NCI-H1930 (cell line): ENCODE measurements around the gene MFSD6.
A peak's percentile ranks its signal among the peaks of the same experiment; 100 is the strongest.
"Not testable (repeated sequence)": the region's sequence is repeated elsewhere in the genome, so short reads cannot be mapped to it uniquely, and the experiment has no call there.

ENCODE experiments used
- DNase-seq, 2 experiments: peaks; one replicate each; lab custom pipeline; 2025; lab: John Stamatoyannopoulos, UW

The MFSD6 gene

DNA sequence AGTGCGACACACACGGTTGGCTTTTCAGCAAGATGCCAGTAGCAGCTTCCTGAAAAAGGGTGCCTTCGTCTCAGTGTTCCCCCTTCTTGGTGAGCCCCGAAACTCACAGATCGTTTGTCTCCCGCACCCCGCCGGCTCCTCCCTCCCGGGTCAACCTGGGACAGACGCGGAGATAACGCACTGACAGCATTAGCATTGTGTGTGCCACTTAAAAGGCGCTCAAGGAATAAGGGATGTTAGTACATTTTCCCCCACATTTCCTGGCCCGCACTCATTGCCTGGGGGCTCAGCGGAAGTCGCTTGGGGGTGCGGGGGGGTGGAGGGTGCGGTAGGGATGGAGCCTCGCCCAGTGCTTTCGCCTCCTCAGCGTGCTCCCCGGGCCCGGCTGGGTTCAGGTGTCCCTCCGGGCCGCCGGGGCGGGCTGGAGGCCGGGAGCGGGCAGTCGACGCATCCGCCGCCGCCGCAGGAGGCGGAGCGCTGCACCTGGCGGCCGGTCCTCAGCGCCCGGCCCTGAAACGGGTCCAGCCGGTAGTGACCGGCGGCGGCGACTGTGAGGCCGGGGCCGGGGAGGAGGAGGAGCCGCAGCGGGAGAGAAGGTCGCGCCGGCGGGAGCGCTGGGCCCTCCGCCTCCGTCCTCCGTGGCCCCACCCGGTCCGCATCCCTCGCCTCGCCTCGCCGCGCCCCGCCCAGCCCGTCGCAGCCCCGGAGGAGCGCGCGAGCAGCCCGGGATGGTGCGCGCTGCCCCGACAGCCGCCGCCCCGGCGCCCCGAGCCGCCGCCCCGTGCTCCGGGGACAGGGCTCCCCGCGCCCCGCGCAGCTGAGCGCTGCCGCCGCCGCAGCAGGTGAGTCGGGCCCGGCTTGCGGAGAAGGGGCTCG is at the start of gene MFSD6:
Gene MFSD6, plus strand, starts transcription at position 694 of the 876 bp plus-strand sequence. CDS start 27,675 bp downstream, outside the sequence.
- peak in 1 of 2 experiments; percentile 24 for DNase-seq

DNA sequence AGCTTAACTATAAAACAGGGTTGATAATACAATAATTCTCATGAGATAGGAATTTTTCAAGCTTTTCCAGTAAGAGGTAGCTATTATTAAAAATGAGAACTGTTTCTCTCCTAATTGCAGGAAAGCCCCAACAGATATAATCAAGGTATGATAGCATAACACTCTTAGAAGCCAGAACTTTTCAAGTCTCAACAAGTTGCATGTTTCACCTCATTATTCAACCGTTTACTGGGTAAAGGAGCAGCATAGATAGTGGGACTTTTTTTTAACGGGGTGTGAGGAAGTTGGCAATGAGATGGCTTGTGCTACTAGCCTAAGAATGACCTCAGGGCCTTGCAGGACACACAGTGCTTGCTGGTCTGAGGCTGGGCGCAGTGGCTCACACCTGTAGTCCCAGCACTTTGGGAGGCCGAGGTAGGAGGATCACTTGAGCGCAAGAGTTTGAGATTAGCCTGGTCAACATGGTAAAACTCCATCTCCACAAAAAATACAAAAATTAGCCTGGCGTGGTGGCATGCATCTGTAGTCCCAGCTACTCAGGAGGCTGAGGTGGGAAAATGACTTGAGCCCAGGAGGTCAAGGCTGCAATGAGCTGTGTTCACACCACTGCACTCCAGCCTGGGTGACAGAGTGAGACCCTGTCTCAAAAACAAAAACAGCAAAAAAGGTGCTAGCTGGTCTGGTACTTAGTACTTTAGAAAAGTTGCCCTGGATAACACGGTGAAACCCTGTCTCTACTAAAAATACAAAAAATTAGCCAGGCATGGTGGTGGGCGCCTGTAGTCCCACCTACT is 49.3 kb upstream of the MFSD6 start:
- not testable (repeated sequence) for DNase-seq

DNA sequence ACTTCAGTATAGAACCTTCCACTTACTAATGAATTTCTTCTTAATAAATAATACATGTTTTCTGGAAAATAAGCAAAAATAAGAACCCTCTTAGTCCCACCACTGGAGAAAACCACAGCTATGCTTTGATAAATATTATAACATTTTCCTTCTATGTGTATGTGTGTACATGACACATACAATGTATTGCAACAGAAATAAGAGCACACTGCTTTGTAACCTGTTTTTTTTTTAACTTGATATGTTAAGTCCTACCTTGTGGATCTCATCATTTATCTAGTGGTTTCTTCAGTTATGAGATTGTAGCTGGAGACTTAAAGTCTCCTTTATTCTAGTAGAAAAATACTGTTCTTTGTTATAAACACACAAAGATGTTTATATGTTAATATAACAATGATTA is 47.6 kb upstream of the MFSD6 start:
- no peak for DNase-seq

DNA sequence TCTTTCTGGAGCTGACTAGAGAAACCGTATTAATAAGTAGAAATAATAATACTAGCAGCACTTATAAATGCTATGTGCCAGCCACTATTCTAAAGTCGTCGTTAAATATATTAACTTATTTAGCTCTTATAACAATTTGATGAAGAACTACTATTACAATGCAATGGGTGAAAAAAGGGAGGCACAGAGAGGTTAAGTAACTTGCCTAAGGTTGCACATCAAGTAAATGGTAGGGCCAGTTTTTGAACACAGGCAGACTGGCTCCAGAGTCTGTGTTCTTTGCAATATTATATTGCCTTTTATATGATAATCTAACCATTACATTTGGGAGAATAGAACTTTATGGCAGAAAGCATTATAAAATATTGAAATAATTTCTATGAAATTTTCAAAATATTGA is 47.2 kb upstream of the MFSD6 start:
- no peak for DNase-seq

DNA sequence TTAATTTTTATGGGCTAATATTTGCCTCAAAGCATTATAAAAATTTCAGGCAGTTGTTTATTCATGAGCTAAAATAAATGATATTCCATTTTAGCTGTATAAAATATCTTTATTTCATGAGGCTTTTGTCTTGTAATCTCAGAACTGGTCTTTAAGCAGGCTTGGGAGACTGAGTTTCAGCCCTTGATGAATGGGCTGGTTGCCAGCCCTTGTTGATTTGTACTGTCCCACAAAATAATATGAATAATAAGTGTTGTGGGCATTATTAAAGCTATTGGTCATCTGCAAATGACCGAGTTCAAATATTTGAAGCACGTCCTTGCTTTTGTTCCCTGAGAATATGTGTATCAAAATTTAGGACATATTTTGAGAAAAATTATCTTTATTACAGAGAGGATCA is 46.6 kb upstream of the MFSD6 start:
- no peak for DNase-seq

DNA sequence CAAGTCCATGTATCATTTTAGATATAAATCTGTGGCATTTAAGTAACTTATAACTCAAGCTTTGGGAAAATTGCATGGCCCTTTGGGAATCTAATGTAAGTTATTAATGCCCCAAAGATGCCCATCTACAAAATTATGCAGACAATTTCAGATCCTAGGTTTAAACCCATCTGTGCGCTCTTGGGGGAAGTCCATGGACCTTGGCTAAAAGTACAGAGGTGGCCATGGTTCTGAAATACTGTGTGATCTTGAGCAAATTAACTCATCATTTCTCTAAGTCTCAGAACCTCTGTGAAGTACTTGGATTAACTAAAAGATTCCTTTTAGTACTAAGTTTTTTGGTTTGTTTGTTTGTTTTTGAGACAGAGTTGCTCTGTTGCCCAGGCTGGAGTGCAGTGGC is 45.3 kb upstream of the MFSD6 start:
- DNase-seq, result no peak

DNA sequence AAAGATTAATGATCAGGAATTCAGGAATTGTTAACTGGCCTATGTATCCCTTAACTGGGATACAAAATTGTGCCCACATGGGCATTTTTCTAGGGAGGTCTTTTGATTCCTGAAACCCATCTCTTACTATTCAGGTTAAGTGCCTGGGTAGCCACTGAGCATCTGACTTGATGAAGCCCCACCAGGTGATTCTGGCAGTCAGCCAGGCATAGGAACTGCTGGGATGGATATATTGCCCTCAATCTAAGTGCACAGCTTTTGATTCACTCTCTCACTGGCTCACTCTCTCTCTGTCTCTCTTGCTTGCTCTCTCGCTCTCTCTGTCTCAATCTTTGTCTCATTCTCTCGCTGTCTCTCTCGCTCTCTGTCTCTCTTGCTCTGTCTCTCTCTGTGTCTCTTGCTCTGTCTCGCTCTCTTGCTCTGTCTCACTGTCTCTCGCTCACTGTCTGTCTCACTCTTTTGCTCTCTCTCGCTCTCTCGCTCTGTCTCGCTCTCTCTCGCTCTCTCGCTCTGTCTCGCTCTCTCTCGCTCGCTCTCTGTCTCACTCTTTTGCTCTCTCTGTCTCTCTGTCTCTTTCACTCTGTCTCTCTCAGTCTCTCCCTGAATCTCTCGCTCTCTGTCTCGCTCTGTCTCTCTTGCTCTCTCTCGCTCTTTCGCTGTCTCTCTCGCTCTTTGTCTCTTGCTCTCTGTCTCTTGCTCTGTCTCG is 42.5 kb upstream of the MFSD6 start:
- no peak for DNase-seq

DNA sequence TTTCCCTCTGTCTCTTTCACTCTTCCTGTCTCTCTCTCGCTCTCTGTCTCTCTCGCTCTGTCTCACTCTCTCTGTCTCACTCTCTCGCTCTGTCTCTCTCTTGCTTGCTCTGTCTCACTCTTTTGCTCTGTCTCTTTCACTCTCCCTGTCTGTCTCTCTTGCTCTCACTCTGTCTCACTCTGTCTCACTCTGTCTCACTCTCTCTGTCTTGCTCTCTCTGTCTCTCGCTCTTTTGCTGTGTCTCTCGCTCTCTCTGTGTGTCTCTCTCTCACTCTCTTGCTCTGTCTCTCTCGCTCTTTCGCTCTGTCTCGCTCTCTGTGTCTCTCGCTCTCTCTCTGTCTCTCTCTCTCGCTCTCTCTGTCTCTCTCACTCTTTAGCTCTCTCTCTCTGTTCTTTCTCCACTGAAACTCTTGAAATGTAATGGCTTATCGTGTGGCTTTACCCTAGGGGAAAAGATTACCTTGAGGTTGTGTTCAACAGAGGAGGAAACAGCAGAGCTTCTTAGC is 41.9 kb upstream of the MFSD6 start:
- DNase-seq, result no peak

DNA sequence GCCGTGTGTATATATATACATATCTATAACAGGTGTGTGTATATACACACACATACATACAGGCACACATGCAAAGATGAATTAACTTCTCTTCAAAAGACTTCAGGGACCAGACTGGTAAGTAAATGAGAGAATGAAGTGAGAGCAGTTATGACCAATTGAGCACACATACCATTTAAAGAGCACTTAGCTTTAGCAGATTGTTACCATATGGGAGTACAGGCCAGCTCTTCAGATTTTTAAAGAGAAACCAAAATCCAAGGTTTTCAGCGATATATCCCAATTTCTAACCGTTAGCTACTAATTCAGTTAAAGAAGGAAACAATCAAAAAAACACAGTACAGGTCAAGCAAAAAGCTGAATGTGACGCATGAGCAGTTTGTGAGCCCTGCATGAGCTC is 41.1 kb upstream of the MFSD6 start:
- no peak for DNase-seq

DNA sequence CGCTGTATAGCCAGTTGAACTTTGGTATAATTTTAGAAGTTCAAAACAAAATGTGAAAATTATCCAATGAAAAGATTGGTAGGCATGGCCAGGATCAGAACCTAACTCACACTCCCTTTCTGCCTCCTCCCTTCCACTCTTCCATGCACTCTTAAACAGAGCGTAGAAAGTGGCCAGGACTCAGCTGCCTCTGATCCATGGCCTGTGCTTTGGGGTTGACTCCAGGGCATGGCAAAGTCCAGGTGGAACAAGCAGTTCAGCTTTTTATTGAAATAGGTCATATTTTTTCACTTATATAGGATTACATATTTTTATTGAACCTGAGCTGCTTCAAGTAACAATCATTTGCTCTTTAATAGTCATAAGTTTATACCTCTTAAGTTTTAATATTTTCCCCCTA is 38.5 kb upstream of the MFSD6 start:
- DNase-seq, result no peak

DNA sequence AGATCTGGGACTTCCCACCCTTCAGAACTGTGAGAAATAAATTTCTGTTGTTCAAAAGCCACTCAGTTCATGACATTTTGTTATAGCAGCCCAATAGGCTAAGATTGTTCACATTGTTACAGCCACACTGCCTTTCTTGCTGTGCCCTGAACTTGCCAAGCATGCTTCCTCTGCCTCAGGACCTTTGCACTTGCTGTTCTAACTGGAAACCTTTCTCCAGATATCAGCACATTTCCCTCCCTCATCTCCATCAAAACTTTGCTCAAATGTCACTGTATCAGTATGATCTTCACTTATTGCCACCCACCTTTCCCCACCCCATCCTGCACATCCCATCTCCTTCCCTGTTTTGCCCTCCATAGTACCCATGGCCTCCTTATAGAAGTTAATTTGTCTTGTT is 32.1 kb upstream of the MFSD6 start:
- no peak for DNase-seq

DNA sequence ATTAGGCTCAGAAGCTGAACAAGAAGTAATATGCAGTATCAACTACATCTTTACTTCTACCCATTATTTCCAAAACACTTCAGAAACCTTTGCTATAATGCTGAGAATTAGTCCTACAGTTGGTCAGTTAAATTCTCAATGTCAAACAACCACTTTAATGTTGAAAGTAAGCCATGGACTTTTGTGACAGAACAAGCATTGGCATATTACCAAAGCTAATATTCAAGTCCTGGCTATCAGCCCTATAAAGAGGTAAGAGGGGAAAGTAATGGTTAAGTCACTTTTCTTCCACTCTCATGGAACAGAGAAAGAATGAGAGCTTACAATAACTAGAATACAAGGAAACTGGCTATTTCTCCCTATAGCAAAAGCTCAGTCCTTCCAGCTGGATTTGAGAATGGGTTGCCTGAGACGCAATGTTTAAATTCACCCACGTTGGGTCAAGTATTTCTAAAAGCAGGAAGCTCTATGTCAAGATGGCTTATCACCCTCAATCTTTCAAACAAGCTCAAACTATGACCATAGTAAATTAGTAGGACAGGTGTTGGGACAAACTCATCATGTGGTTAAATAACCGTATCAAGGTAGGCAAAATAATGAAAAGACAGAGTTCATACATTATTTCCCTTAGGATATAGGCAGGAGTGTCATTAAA is 31.4 kb upstream of the MFSD6 start:
- DNase-seq, result no peak

DNA sequence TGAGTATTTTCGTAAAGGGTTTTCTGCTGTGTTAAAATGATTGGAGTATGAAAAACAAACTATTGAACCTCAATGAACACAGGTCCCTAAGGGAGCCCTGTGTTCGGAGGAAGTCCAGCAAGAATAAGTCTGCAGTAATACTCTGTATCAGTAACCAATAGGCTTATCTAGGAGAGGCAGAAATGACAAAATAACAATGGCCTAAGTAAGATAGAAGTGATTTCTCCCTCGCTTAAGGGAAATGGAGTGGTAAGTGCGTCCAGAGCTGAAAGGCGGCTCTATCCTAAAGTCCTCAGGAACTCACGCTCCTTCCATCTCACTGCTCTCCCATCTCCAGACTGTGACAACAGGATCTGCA is 29.3 kb upstream of the MFSD6 start:
- no peak for DNase-seq

DNA sequence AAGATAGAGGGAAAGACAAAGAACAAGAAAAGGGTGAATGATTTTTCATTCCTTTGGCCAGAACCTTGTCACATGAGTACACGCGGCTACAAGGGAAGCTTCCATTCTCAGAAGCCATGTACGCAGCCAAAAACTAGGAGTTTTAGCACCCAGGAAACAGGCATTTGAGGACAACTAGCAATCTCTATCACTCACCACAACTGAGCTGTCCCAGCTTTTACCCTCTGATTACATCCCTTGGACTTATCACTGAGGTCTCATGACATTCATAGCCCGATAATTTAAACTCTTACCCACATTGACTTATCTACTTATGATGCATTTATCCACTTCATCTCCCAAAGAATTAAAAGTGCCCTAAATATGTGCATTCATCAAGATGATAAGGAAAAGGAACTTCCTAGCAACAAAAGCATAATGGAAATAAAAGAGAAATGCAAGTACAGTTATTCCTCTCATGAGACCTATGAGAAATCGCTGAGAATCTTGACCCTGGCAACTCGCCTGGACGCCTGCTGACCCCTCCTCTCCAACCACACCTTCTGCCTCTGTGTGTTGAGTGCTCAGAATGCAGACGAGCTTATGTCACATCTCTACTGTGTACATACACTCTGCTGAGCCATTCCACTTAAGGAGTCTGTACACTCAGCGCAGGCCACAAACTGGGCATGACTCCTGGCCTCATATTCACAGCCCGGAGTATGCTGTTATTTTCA is 28.7 kb upstream of the MFSD6 start:
- no peak for DNase-seq

DNA sequence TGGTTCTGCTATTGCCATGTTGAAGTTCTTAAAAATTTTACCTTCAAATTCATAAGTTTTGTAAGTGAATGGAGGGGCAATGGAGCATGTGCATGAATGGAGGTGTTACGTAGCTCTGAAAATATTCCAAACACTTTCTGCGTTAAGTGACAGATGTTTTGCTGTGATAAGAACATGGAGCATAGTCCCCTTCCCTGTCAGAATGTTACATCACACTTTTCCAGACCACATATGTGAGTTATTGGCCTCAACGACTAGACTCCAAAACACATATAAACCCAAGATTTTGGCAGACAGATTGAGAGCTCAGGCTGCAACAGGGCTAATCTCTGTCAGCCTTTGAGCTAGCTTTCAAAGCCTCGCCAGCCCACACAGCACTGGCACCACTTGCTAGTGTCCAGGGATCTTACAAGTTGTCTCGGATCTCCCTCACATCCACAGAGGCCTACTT is 27.2 kb upstream of the MFSD6 start:
- DNase-seq, result no peak

DNA sequence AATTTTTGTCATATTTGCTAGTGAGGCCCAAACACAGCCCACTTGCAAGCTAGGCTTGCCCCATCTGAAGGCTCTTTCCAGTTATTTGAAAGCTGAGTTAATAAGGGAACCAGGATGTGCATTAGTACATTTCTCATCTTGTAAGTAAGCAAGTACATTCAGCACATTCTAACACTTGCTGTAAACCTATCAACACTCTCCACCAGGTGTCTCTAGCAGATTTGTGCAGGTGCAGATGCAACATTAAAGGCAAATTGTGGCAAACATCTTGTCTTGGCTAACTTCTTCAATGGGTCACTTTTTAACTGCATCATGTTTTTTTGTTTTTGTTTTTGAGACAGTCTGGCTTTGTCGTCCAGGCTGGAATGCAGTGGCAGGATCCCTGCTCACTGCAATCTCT is 25.3 kb upstream of the MFSD6 start:
- DNase-seq, result peak in 1 of 2 experiments; percentile 50

DNA sequence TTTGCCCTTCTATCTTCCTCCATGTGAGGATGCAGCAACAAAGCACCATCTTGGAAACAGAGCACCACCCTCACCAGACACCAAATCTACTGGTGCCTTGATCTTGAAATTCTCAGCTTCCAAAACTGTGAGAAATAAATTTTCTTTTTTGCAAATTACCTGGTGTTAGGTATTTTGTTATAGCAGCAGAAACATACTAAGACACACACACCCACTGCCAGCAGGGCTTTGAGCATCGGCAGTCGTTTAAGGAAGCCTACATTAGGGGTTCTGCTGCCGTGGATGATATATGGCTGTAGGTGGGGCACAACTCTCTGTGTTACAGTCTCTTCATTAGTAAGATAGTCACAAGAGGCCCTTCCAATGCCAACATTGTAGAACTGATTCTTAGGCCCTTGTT is 20.7 kb upstream of the MFSD6 start:
- no peak for DNase-seq

DNA sequence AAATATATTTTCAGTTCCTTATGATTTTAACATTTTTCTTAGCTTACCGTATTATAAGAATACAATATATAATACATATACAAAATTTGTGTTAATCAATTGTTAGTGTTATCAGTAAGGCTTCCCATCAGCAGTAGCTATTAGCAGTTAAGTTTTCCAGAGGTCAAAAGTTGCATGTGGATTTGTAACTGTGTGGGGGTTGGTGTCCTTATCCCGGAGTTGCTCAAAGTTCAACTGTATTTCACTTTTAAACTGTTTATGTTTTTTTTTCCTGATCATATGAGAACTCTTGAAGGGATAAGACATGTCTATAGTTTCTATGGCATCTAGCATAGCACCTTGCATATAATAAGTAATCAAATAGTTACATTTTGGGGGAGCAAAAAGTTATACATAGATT is 11.9 kb upstream of the MFSD6 start:
- DNase-seq, result no peak

DNA sequence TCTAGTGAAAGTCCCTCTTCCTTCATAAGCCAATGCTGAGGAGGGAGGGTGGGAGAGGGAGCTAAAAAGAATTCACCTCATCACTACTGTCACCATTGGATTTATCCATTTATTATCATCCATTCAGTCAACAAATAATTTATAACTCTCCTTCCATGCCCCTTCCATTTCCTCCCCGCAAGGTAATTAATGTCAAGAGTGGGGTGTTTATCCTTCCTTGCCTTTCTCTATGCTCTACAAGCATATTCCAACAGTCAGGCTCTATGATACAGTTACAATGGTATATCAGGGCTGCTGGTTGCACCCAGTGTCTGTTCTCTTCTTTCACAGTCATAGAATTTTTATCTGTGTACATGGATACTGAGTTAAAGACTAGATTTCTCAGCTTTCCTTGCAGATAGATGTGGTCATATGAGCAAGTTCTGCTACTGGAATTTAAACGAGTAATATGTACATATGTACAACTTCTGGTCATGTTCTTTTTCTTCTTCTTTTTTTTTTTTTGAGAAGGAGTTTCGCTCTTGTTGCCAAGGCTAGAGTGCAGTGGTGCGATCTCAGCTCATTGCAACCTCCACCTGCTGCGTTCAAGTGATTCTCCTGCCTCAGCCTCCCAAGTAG is 5.1 kb upstream of the MFSD6 start:
- no peak for DNase-seq

DNA sequence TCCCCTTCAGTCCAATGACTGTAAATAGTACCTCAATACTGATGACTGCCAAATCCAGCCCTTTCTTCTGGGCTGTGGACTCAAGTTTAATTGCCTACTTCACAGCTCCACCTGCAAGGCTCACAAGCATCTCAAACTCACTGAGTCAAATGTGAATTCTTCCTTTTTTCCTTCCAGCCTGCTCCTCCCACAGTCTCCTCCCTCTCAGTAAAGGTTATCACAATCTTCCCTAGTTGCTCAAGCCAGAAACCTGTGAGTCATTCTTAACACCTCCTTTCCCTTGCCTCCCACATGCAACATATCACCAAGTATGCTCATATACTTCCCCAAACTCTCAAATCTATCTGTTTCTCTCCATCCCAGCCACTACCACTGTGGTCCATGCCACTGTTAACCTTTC is 3.7 kb upstream of the MFSD6 start:
- no peak for DNase-seq

DNA sequence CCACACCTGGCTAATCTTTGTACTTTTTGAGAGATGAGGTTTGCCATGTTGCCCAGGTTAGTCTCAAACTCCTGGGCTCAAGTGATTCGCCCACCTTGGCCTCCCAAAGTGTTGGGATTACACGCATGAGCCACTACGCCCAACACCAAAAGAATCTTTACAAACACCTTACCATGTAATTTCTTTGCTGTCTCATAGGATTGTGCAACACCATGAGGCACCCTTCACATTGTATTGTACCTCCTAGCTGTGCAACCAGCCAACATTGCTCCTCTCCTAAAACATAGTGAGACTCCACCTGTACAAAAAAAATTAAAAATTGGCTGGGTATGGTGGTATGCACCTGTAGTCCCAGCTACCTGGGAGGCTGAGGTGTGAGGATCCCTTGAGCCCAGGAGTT is 3.1 kb upstream of the MFSD6 start:
- no peak for DNase-seq
